H1 (cell line): ENCODE measurements around the gene AP2A2. TPM values are rescaled to one million over a fixed set of nuclear protein-coding genes. Genes with fewer than 3 reads are reported as not detected.

Source experiments
- SIX5 ChIP-seq: IDR thresholded peaks from 2 replicates; pipeline ENCODE4 v1.6.1; 2011; ENCODE audit warnings: mild to moderate bottlenecking, low read depth, low read length
- SUZ12 ChIP-seq: fragments of 200-600 bp; sonication (generic); IDR thresholded peaks from 2 replicates; pipeline ENCODE4 v1.6.1; 2012; ENCODE audit warnings: mild to moderate bottlenecking, inconsistent platforms, low read length, moderate library complexity, mixed read lengths
- polyA plus RNA-seq, 7 experiments: library from polyadenylated mRNA; depleted of rRNA in 3 of 7; stranded (reverse) in 5 of 7; unstranded in 2 of 7; fragments of >200 nt in 5 of 7; fragments of 200-250 nt in 2 of 7; gene quantifications; 1 replicate in 5 of 7; 2 replicates in 1 of 7; 4 replicates in 1 of 7; pipeline versions ENCODE4 v1.2.1 to v1.2.3, GENCODE V29; 2011 to 2013; ENCODE audit warnings: missing spikeins in 2 of 7, mixed read lengths in 2 of 7
- total RNA-seq: library from RNA; stranded (reverse); fragmentation: NEBNext Ultra II Directional; extraction: Animal tissue kit (Norgen Biotek cat#: 25700); gene quantifications from 2 replicates; pipeline ENCODE4 v1.2.1, GENCODE V29; 2021

AP2A2 gene
- total and polyA plus RNA-seq, 2 of the 8 experiments (the other 6 are each of a cell fraction or from before 2014, with no cell fraction given) = 50.0 to 65.0 TPM

DNA sequence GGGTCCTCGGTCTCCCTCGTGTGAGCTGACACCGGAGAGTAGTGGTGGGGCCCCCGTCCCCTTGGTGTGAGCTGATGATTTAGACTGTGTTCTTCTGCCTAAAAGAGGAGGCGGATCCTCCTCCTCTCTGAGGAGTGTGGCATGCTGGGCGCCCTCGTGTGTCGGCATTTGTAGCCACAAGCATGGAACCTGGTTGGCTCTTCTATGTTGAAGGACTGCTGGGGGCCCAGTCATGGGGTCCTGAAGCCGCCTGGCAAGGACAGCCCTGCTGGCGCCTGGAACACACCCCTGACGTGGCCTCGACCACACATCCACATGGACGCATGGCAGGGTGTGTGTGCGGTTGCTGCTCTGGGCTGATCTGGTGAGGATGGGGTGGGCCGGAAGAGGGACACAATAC is 50.2 kb downstream of the AP2A2 start (continued):
- TF ChIP-seq SUZ12 = no peak
- no peak for TF ChIP-seq SIX5
- TF ChIP-seq, all 59 proteins: peak for 6
